NCI-H2227 (cell line): ENCODE data around the gene NDUFV3.
A peak's percentile ranks its signal among the peaks of the same experiment; 100 is the strongest.
"Not testable (repeated sequence)": the region's sequence is repeated elsewhere in the genome, so short reads cannot be mapped to it uniquely, and the experiment has no call there.

ENCODE experiments used
- DNase-seq: peaks from one replicate; lab custom pipeline; 2025; ENCODE audit not compliant: unreplicated experiment; lab: John Stamatoyannopoulos, UW

The NDUFV3 gene

GRCh38 chr21:42887326-42887725 lies 5.8 kb upstream of the NDUFV3 start:
- no peak for DNase-seq

DNA sequence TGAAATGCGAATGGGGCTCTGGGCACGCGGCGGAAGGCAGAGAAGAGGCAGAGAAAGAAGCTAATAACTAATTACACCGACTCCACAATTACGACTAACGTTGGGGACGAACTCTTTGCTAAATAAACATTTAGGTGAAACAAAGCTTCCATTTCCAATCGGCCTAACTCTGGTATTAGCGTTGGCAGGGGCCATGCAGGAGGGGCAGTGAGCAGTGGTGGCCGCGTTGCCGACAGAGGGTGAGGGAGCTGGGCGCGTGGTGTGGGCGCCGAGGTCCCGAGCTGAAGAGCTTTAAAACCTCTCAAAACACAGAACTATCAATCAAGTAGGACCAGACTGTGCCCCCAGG lies 553 bp upstream of the NDUFV3 start:
- no peak for DNase-seq

- no peak for DNase-seq
Measured at GRCh38 chr21:42900446-42900845, 7.3 kb downstream of the NDUFV3 start.

- DNase-seq = no peak
Measured at GRCh38 chr21:42903817-42904216, 10.7 kb downstream of the NDUFV3 start.

GRCh38 chr21:42905195-42905594 lies 12.1 kb downstream of the NDUFV3 start:
- DNase-seq = no peak

GRCh38 chr21:42906233-42906632 lies 13.1 kb downstream of the NDUFV3 start:
- DNase-seq = no peak

DNA sequence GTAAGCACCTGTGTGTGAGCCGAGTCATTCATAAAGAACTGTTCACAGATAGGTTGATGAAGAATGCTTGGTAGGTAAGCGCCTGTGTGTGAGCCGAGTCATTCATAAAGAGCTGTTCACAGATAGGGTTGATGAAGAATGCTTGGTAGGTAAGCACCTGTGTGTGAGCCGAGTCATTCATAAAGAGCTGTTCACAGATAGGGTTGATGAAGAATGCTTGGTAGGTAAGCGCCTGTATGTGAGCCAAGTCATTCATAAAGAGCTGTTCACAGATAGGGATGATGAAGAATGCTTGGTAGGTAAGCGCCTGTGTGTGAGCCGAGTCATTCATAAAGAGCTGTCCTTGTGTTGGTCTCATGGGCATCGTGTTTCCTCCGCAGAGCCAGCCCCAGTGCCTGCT lies 15.4 kb downstream of the NDUFV3 start:
- not testable (repeated sequence) for DNase-seq

DNA sequence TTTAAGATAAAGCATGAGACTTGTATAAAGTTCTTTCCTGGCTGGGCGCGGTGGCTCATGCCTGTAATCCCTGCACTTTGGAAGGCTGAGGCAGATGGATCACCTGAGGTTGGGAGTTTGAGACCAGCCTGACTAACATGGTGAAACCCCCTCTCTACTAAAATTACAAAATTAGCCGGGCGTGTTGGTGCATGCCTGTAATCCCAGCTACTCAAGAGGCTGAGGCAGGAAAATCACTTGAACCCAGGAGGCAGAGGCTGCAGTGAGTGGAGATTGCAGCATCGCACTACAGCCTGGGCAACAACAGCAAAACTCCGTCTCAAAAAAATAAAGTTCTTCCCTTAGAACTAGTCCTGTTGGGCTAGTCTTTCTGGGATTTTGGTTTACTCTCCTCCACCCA lies 18.8 kb downstream of the NDUFV3 start:
- DNase-seq = not testable (repeated sequence)

- DNase-seq = no peak
Measured at GRCh38 chr21:42913476-42913875, 20.4 kb downstream of the NDUFV3 start.

DNA sequence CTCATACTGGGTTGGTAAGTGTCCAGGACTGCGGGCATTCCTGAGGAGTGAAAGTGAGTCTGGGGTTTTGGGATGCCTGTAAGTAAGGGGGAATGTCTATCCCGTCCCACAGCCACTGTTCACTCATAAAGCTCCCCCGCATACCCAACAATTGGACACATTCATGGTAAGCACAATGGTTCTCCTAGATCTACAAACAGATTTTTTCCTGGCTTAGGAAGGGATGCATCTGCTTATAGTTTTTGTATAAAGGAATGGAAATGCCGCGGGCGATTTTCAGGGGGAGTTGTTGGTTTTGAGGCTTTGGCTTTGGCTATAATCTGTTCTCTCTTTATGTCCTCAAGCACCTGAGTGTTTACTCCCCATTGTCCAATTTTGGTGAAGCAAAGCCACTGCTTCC lies 25.2 kb downstream of the NDUFV3 start:
- no peak for DNase-seq

- no peak for DNase-seq
Measured at GRCh38 chr21:42921927-42922326, 28.8 kb downstream of the NDUFV3 start.

- no peak for DNase-seq
Measured at GRCh38 chr21:42922918-42923317, 29.8 kb downstream of the NDUFV3 start.

GRCh38 chr21:42923553-42924432 lies 30.7 kb downstream of the NDUFV3 start:
- DNase-seq = peak; percentile 74

DNA sequence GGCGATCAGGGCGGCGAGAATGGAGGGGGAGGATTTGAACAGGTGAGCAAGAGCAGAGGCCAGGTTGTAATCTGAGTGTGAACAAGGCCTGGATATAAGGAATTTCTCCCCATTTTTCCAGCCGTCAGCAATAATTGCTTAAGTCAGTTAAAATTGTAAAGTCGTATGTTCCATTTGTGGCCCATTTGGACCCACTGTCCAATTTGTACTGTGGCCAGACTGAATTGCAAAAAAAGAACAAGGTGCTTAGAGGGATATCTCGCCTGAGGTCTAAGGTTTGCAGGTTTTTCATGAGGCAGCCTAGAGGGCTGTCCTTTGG lies 31.3 kb downstream of the NDUFV3 start:
- DNase-seq = no peak

DNA sequence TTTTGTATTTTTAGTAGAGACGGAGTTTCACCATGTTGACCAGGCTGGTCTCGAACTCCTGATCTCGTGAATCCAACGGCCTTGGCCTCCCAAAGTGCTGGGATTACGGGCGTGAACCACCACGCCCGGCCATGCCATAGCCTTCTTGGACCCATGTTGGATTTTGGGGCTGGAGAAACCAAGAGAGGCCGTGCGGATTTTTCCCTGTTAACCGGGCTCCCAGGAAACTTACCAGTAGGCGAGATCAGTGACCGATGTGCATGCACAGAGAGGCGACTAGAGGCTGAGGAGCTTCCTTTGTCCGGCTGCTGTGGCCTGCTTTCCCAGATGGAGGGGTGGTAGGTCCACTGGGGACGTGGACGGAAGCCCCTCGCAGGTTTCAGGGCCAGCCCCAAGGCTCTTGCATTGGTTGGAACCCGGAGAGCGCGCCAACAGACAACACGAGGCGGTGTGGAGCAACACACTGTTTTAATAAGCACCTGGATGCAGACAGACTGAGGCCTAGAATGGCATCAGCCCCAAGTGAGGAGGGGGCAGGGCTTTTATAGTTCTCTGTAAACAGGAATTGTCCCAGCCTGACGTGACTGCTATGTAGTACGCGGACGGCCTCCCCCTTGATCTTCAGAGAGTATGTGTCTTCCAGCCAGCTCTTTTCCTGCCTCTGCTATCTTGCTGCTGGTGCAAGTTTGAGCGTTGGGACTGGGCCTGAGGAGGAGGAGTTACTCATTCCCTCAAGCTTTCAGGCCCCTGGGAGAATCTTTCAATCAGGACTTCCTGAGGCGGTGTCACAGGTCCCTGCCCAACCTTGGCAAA lies 32.2 kb downstream of the NDUFV3 start, which contains the start of gene ERVH48-1:
Gene ERVH48-1 (minus strand): TSS at position 517 of the 813 bp plus-strand sequence. CDS start 6,624 bp downstream, outside the sequence.
- DNase-seq = no peak

DNA sequence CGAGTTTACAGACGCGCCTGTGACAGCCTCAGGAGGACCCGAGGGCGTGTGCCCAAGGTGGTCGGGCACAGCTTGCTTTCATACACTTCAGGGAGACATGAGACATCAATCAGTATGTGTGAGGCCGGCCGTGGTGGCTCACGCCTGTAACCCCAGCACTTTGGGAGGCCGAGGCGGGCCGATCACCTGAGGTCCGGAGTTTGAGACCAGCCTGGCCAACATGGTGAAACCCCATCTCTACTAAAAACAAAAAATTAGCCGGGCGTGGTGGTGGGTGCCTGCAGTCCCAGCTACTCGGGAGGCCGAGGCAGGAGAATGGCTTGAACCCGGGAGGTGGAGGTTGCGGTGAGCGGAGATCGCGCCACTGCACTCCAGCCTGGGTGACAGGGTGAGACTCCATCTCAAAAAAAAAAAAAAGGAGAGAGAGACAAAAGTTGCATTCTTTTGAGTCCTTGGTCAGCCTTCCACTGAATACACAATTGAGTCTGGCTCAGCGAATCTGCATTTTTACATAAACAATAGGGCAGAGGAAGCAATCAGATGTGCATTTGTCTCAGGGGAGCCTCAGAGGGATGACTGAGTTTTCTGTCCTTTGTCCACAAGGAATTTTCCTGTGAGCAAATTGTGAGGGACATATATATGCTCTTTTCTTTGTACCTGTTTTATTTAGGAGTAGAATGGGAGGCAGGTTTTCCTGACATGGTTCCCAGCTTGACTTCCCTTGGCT lies 34.5 kb downstream of the NDUFV3 start:
- DNase-seq = not testable (repeated sequence)

DNA sequence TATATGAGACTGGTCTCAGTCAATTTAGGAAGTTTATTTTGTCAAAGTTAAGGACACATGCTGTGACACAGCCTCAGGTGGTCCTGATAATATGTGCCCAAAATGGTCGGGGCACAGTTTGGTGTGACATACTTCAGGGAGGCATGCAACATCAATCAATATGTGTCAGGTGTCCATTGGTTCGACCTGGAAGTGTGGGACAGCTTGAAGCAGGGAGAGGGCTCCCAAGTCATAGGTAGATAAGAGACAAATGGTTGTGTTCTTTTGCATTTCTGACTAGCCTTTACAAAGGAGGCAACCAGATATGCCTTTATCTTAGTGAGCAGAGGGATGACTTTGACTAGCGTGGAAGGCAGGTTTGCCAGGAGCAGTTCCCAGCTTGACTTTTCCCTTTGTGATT lies 36.9 kb downstream of the NDUFV3 start:
- DNase-seq = no peak

GRCh38 chr21:42931560-42932235 lies 38.6 kb downstream of the NDUFV3 start:
- no peak for DNase-seq

- DNase-seq = not testable (repeated sequence)
Measured at GRCh38 chr21:42932378-42933136, 39.4 kb downstream of the NDUFV3 start.
